Measurements from ENCODE around the gene DGKQ.

Gene DGKQ

GRCh38 chr4:960636-961350, 12.6 kb downstream of the DGKQ start:
- no peak for DNase-seq

DNA sequence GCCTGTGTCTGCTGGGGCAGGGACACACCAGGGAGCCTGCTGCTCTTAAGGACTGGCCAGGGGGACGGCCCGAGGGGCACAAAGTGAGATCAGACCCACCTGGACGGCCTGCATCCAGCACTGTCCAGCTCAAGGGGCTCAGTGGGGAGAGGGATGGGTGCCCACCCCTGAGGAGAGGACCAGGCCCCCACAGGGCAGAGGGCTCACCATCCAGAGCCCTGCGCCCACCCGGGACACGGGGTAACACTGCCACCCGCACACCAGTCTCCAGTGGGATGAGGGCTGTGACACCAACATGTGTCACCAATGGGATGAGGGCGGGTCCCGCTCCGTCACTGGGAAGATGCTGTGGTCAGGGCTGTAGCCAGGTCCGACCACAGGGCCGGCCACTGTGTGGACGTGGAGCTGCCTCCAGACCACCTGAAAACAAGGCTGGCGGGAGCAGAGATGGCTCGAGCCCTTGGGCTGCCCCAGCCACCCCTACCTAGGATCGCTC, 13.2 kb downstream of the DGKQ start:
- DNase-seq = no peak

DNA sequence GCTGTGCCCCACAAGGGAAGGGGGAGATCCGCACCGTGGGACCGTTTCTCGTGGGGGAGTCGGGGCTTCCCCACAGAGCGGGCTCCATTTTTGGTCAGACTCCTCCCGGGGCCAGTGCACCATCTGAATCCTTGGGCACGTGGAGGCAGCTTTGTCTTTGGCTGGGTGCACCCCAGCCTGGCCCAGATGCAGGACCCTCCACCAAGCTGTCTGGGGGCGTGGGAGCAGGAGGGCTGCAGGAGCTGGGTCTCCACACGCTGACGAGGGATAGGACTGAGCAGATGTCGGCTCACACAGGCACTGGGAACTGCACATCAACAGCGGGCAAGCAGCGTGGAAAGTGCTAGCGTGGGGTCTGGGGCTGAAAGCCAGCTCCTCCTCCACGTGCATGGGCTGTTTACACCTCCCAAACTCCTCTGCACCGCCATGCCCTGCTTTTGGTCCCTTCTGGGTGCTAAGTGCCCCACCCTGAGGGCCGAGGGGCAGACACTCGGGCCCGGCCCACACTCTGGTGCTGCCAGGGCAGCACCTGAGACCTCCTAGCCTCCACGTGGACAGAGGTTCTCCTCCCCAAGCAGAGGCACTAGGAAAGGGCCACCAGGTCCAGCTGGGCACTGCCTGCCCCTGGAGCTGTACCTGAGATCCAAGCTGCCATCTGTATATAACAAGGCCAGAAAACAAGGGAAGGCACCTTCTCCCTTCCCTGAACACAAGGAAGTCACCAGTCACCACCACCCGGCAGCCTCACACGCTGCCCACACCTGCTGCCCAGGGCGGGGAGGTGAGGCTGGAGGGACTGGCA, 13.8 kb downstream of the DGKQ start:
- no peak for DNase-seq

DNA sequence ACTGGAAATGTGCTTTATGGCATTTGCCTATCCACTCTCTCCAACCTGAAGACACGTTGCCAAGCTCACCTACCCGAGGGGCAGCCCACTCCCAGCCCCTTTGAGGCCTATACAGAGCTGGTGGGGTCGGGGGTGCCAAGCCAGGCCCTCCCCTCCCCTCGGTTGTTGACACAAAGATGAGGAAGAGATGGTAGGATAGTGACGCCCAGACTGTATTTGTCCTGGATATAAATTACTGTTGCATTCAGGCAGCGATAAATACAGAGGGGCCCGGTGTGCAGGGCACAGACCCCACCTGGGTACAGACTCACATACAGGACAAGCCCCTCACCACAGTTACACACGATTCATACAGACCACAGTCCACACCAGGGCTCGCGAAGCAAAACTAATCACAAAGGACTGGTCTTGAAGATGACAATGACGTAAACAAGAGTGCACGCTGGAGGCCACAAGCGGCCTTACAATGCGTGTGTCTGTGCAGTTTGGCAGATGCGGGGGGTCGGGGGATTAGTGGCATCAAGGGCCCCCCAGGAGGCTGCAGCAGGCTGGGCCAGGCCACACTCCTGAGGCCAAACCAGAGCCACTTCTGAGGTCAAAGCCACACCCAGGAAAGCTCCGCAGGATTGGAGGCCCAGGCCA, 14.6 kb downstream of the DGKQ start:
- DNase-seq = no peak

DNA sequence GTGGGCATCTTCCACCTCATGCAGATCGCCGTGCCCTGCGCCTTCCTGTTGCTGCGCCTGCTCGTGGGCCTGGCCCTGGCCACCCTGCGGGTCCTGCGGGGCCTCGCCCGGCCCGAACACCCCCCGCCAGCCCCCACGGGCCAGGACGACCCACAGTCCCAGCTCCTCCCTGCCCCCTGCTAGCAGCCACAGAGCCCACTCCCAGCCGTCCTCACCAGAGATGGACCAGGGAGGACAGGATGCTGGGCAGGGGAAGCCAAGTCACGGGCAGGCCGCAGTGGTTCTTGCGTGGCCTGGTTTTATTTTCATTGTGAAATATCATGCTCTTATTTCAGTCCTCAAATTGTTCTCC, 15.1 kb downstream of the DGKQ start:
- no peak for DNase-seq

- DNase-seq = no peak
These were observed 15.6 kb downstream of the DGKQ start for GRCh38 chr4:957581-958313.

DNA sequence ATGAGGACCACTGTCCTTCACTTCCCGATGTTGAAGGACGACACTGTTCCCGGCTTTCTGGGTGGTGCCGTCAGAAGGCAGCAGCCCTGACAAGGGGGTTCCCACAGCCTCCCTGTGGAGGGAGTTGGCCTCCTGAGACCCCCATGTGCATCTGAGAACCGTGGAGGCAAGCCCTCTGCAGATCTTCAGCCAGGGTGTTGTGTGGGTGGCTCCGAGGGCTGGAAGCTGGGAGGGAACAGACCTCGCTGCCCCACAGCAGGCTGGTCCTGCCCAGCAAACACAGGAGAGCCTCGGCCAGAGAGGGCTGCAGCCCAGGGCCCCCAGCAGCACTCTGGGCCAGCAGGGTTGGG, 16.2 kb downstream of the DGKQ start:
- DNase-seq = no peak

DNA sequence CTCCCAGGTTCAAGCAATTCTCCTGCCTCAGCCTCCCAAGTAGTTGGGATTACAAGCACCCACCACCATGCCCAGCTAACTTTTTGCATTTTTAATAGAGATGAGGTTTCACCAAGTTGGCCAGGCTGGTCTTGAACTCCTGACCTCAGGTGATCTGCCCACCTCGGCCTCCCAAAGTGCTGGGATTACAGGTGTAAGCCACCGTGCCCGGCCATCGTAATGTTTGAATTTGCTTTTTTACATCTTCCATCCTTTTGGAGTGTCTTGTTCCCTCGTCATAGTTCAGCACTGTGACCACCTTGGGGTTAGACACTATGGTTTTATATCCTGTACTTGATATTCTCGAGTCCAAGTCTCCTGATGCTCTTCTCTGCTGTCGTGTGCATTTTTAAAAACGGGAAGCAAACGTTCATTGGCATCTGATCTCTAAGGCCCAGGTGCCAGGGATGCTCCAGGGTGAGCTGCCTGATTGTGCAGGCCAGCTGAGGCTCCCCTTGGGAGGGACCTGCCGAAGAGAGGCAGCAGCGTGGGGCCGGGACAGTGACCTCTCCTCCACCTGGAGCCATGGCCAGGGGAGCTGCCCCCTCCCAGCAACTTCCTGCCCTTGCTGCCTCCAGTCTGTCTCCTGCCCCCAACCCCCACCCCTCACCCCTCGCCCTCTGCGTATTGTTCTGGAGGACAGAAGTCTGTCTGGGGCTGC, 16.7 kb downstream of the DGKQ start:
- DNase-seq = no peak

DNA sequence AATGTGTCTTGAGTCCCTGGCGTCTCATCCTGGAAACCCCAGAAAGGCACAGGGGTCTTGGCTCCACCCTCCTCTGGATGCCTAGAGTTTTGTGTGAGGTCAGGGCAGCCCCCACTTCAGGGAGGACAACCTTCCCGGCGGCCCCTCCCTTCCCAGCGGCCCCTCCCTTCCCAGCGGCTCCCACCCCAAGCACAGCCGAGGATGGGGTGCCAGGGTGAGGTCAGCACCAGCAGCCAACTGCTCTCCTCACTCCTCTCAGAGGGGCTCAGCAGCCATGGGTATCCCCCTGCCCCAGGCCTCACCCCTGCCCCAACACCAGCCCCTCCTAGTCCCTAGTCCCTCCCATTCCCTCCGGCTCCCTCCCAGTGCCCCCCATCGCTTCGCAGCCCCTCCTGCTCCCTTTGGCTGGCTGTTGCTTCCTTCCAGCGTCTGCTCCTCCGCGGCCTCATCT, 17.4 kb downstream of the DGKQ start:
- DNase-seq = no peak

GRCh38 chr4:955161-955921, 18.0 kb downstream of the DGKQ start:
- no peak for DNase-seq

DNA sequence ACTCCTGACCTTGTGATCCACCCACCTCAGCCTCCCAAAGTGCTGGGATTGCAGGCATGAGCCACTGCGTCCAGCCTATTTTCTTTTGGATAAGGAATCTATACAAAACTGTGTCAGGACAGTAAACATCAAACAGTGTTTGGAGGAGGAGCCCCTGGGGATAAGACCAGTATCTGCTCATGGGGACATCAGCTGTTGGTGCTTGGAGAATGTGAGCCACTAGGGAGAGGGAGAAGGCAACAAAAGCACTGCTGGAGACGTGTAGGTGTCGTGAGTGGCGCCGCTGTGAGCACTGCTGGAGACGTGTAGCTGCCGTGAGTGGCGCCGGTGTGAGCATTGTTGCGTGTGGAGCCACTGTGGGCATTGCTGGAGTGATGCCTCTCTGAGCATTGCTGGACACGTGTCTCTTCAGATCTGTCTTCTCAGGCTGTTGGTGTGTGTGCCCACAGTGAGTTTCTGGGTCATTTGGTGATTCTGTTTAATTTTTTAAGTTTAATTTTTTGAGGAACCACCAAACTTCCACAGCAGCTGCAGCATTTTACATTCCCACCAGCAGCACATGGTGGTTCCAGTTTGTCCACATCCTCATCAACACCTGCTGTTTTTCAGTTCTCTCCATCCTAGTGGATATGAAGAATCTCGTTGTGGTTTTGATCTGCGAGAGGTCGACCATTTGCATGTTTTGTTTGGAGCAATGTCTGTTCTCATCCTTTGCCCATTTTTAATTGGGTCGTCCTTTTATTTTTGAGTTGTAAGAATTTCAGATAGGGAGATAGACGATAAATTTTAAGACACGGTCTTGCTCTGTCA, 19.0 kb downstream of the DGKQ start:
- DNase-seq = no peak

DNA sequence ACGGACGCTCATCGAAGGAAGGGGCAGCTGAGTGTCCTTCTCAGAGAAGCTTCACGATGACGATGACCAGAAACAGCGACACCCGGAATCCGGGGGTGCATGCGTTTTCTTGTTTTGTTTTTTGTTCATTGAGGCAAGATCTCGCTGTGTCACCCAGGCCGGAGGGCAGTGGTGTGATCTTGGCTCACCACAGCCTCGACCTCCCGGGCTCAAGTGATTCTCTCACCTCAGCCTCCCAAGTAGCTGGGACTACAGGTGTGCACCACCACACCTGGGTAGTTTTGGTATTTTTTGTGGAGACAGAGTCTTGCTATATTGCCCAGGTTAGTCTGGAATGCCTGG, 19.8 kb downstream of the DGKQ start:
- DNase-seq = no peak

DNA sequence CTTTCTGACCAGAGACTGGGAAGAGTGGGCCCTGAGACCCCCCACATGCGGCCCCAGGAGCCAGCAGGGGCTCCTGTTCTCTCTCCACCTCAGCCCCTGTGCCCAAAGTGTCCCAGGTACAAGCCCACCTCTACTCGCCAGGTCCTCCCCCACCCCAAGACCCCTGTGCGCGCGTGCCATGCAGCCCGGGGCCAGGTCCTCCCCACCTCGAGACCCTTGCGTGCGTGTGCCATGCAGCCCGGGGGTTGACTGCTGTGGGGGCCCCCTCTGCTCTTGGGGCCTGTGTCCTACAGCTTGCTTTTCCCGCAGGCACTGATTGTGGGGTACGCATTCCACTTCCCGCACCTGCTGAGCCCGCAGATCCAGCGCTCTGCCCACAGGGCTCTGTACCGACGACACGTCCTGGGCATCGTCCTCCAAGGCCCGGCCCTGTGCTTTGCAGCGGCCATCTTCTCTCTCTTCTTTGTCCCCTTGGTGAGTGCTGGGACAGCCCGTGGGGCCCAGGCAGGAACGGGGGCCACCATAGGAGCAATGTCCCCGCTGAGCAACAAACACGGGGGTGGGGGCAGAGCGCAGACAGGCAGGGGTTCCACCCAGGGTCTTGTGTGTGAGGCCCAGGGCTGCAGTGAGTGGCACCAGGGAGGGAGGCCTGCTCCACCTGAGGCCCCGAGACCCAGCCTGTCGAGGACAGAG, 20.3 kb downstream of the DGKQ start:
- no peak for DNase-seq

DNA sequence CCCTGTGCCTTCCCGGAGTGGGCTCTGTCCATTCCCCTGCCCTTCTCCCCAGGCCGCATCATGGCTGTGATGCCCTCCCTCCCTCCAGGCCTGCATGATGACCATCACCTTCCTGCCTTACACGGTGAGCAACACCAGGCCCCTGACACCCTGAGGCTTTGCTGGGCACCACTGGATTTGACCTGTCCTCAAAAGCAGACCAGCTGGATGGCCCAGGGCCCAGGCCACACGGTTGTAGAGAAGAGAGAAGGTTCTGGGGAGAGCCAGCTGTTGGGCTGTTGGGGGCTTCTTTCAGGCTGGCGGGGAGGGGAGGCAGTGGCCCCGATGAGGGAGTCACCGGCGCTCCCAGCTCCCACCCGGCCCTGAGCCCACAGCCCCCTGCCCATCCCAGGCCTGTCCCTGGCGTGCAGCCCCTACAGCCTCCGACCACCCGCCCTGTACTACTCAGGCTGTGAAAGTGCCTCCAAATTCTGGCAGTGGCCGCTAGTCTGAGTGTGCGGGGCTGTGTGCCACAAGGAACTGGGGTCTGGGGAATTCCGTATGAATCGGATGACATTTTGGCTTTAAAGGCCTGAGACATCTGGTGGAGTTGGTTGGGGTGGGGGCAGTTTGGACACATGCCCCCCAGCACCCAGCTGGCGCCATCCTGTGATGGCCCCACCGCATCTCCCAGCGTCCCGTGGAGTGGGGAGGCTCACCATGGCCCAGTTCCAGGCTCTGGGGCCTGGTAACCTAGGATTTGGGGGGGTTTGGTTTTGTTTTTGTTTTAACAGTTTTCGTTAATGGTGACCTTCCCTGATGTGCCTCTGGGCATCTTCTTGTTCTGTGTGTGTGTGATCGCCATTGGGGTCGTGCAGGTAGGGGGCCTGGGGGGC, 21.5 kb downstream of the DGKQ start:
- no peak for DNase-seq

DNA sequence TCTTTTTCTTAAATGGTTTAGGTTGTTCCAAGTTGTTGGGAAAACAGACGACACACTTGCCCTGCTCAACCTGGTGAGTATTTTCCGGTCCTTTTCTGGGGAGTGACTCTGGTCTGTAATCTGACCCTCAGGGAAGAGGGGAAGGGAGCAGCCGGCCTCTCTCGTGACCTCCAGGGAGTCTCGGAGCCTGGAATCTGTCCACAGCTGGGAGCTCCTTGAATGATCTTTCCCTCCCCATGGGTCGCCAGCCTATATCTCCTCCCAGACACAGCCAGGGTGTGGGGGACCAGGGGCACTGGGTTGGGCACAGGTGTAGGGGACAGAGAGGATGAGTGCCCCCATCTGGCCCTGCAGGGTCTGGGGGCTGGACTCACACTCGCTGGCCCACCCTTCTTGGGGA, 22.2 kb downstream of the DGKQ start:
- DNase-seq = no peak

GRCh38 chr4:950136-951020, 23.0 kb downstream of the DGKQ start:
- DNase-seq = no peak

- no peak for DNase-seq
These were observed 23.7 kb downstream of the DGKQ start for GRCh38 chr4:949656-950055.

- no peak for DNase-seq
These were observed 24.5 kb downstream of the DGKQ start for GRCh38 chr4:948936-949300.

Data from NCI-H1694 treated with DMSO at 0.1 percent for 48 hours (cell line).